HepG2 (cell line): Measurements from ENCODE around the gene USP36. TPM values are rescaled to one million over a fixed set of nuclear protein-coding genes. Genes with fewer than 3 reads are reported as not detected.

ENCODE experiments used
- GPBP1L1 ChIP-seq: sonication (generic); formaldehyde crosslinking; IDR thresholded peaks from 2 replicates; pipeline ENCODE4 v1.5.0; 2020; ENCODE audit warnings: mild to moderate bottlenecking, missing genetic modification reagents
- KIAA2018 ChIP-seq: sonication (generic); formaldehyde crosslinking; IDR thresholded peaks from 2 replicates; pipeline ENCODE4 v1.5.0; 2020; ENCODE audit warnings: mild to moderate bottlenecking, missing genetic modification reagents, borderline replicate concordance
- NR0B2 ChIP-seq: sonication (generic); formaldehyde crosslinking; IDR thresholded peaks from 2 replicates; pipeline ENCODE4 v1.4.0; 2020; ENCODE audit warnings: mild to moderate bottlenecking, missing genetic modification reagents
- ZFP82 ChIP-seq: sonication (generic); formaldehyde crosslinking; IDR thresholded peaks from 2 replicates; pipeline ENCODE4 v1.5.1; 2020; ENCODE audit warnings: mild to moderate bottlenecking, missing genetic modification reagents, borderline replicate concordance
- ZKSCAN8 ChIP-seq: IDR thresholded peaks from 2 replicates; pipeline ENCODE4 v1.6.1; 2016; ENCODE audit warnings: borderline replicate concordance, missing genetic modification reagents, missing compliant biosample characterization
- ZNF136 ChIP-seq: sonication (generic); formaldehyde crosslinking; IDR thresholded peaks from 2 replicates; pipeline ENCODE4 v1.8.1; 2022; ENCODE audit warnings: low read depth, mild to moderate bottlenecking, moderate library complexity, missing genetic modification reagents
- ZNF232 ChIP-seq: sonication (generic); formaldehyde crosslinking; IDR thresholded peaks from 2 replicates; pipeline ENCODE4 v1.4.0; 2020; ENCODE audit warnings: missing genetic modification reagents, borderline replicate concordance
- ZNF33A ChIP-seq: sonication (generic); formaldehyde crosslinking; IDR thresholded peaks from 2 replicates; pipeline ENCODE4 v1.5.1; 2020; ENCODE audit warnings: missing genetic modification reagents, mild to moderate bottlenecking, moderate library complexity, borderline replicate concordance
- ZNF609 ChIP-seq: sonication (generic); formaldehyde crosslinking; IDR thresholded peaks from 2 replicates; pipeline ENCODE4 v1.4.0; 2020; ENCODE audit warnings: mild to moderate bottlenecking, missing genetic modification reagents, borderline replicate concordance
- ZNF704 ChIP-seq: sonication (generic); formaldehyde crosslinking; IDR thresholded peaks from 2 replicates; pipeline ENCODE4 v1.8.1; 2023; ENCODE audit warnings: mild to moderate bottlenecking, inconsistent platforms, moderate library complexity, missing genetic modification reagents, borderline replicate concordance
- ZNF878 ChIP-seq: sonication (generic); formaldehyde crosslinking; IDR thresholded peaks from 2 replicates; pipeline ENCODE4 v1.8.1; 2023; ENCODE audit warnings: mild to moderate bottlenecking, missing genetic modification reagents, moderate library complexity
- polyA plus RNA-seq, 8 experiments: library from polyadenylated mRNA; depleted of rRNA in 3 of 8; stranded (reverse) in 7 of 8; unstranded in 1 of 8; fragments of >200 nt; fragmentation: Illumina TruSeq in 4 of 8; extraction: Trizol in 4 of 8; gene quantifications; 2 replicates each; pipeline versions ENCODE4 v1.2.1 to v1.2.3, GENCODE V29; 2011 to 2016; ENCODE audit warnings: low read depth in 4 of 8, missing spikeins in 1 of 8, mixed read lengths in 1 of 8; ENCODE audit not compliant: insufficient read depth in 1 of 8
- total RNA-seq, 5 experiments: library from RNA; depleted of rRNA; stranded (reverse); fragments of >200 nt; fragmentation: Illumina TruSeq; extraction: Trizol; gene quantifications; 2 replicates each; pipeline ENCODE4 v1.2.3, GENCODE V29; 2016; ENCODE audit warnings: low read depth in 1 of 5

Gene USP36
- total and polyA plus RNA-seq, 2 of the 13 experiments (the other 11 are each of a cell fraction or from before 2014, with no cell fraction given): 29.6 to 45.9 TPM

- TF ChIP-seq NR0B2 (CRISPR knock-in tag) (no peak), ZNF704 (no peak), KIAA2018 (no peak), ZNF878 (CRISPR knock-in tag) (no peak), ZNF136 (no peak; the same call in 1 of the 2 replicates), ZNF33A (CRISPR knock-in tag) (no peak), ZNF609 (CRISPR knock-in tag) (peak; percentile 80; the same call in 1 of the 2 replicates), ZKSCAN8 (CRISPR knock-in tag) (peak; percentile 65), GPBP1L1 (CRISPR knock-in tag) (no peak), ZFP82 (no peak), ZNF232 (CRISPR knock-in tag) (0 out of 2 replicates have a peak, but pooled peaks have one; percentile 47)
Observed at GRCh38 chr17:78748730-78749317, 91.8 kb downstream of the USP36 start (continued).
